Keratinocyte (primary cell): ENCODE measurements around the gene VSNL1. TPM values are rescaled to one million over a fixed set of nuclear protein-coding genes. Genes with fewer than 3 reads are reported as not detected.

Experiments
- DNase-seq: peaks from one replicate; pipeline ENCODE4 v3.0.0-alpha.2; 2011; ENCODE audit warnings: low read depth, missing footprints, low spot score
- FAIRE-seq: peaks from 2 replicates; lab custom pipeline; 2011; peaks lifted over from hg19 to GRCh38; lab: Jason Lieb, UNC
- H2AFZ ChIP-seq: 2 replicates; pipeline ENCODE4 v1.6.0; 2012; ENCODE audit warnings: low read length, control low read depth, inconsistent platforms; ENCODE audit not compliant: control insufficient read depth
- H3K27ac ChIP-seq: 2 replicates; pipeline ENCODE4 v1.5.1; 2011; ENCODE audit warnings: low read length; ENCODE audit not compliant: control insufficient read depth, insufficient read depth
- H3K27me3 ChIP-seq: 3 replicates; pipeline ENCODE4 v1.6.0; 2011; ENCODE audit warnings: low read length; ENCODE audit not compliant: control insufficient read depth, insufficient read depth; ENCODE audit errors: extremely low read depth
- H3K36me3 ChIP-seq, 2 experiments: 2 replicates in 1 of 2; 3 replicates in 1 of 2; pipeline ENCODE4 v1.5.1; 2011; ENCODE audit warnings: low read length in 2 of 2, mild to moderate bottlenecking in 1 of 2; ENCODE audit not compliant: control insufficient read depth in 2 of 2, insufficient read depth in 2 of 2; ENCODE audit errors: extremely low read depth in 1 of 2
- H3K4me1 ChIP-seq: 3 replicates; pipeline ENCODE4 v1.5.1; 2011; ENCODE audit warnings: low read length; ENCODE audit not compliant: control insufficient read depth, insufficient read depth; ENCODE audit errors: extremely low read depth
- H3K4me2 ChIP-seq: 3 replicates; pipeline ENCODE4 v1.6.0; 2011; ENCODE audit warnings: low read depth, low read length; ENCODE audit not compliant: control insufficient read depth, insufficient read depth; ENCODE audit errors: extremely low read depth
- H3K4me3 ChIP-seq, 3 experiments: fragments of 200-600 bp in 1 of 3; sonication (generic) in 1 of 3; 2 replicates in 2 of 3; 3 replicates in 1 of 3; pipeline ENCODE4 v1.5.1; 2011 to 2016; ENCODE audit warnings: low read length in 3 of 3, mild to moderate bottlenecking in 3 of 3, control low read depth in 2 of 3, inconsistent platforms in 1 of 3, low read depth in 1 of 3, mixed read lengths in 1 of 3, mixed run types in 1 of 3, moderate library complexity in 1 of 3; ENCODE audit not compliant: control insufficient read depth in 2 of 3, insufficient read depth in 2 of 3; ENCODE audit errors: extremely low read depth in 1 of 3
- H3K79me2 ChIP-seq: 2 replicates; pipeline ENCODE4 v1.6.0; 2012; ENCODE audit warnings: low read length; ENCODE audit not compliant: control insufficient read depth, insufficient read depth
- H3K9ac ChIP-seq: 3 replicates; pipeline ENCODE4 v1.6.0; 2011; ENCODE audit warnings: low read length; ENCODE audit not compliant: control insufficient read depth, insufficient read depth; ENCODE audit errors: extremely low read depth
- H3K9me1 ChIP-seq: 3 replicates; pipeline ENCODE4 v1.6.0; 2011; ENCODE audit warnings: low read length; ENCODE audit not compliant: control insufficient read depth, insufficient read depth; ENCODE audit errors: extremely low read depth
- H3K9me3 ChIP-seq: 2 replicates; pipeline ENCODE4 v1.5.1; 2012; ENCODE audit warnings: low read depth, low read length; ENCODE audit not compliant: control insufficient read depth
- H4K20me1 ChIP-seq: 3 replicates; pipeline ENCODE4 v1.6.0; 2011; ENCODE audit warnings: low read length; ENCODE audit not compliant: control insufficient read depth, insufficient read depth; ENCODE audit errors: extremely low read depth
- CTCF ChIP-seq, 3 experiments: IDR thresholded peaks in 1 of 3; conservative IDR thresholded peaks in 1 of 3; optimal IDR thresholded peaks in 1 of 3; 2 replicates in 2 of 3; 3 replicates in 1 of 3; pipeline versions ENCODE3 to v1.5.1; 2011; ENCODE audit warnings: low read length in 3 of 3, mild to moderate bottlenecking in 3 of 3, moderate library complexity in 2 of 3, control low read depth in 1 of 3, inconsistent platforms in 1 of 3; ENCODE audit not compliant: insufficient read depth in 2 of 3; ENCODE audit errors: extremely low read depth in 1 of 3
- EZH2 ChIP-seq: IDR thresholded peaks from one replicate; pipeline ENCODE4 v1.6.1; 2012; ENCODE audit warnings: inconsistent platforms, mild to moderate bottlenecking, low read length, moderate library complexity
- dilution Hi-C: fragments of 300-500 bp; cut with MboI; formaldehyde crosslinking; loops from one replicate; pipeline ENCODE4 v1.7.0; 2020; ENCODE audit warnings: low sequenced_read_pairs; ENCODE audit not compliant: extremely low pct_ligation_motif_present
- polyA plus RNA-seq, 5 experiments: library from polyadenylated mRNA; depleted of rRNA in 3 of 5; stranded (reverse) in 3 of 5; stranded (forward) in 1 of 5; unstranded in 1 of 5; fragments of >200 nt; gene quantifications; 1 replicate in 1 of 5; 2 replicates in 3 of 5; 3 replicates in 1 of 5; pipeline versions ENCODE4 v1.2.1 to v1.2.3, GENCODE V29; 2011 to 2012; ENCODE audit warnings: missing spikeins in 2 of 5, low read depth in 1 of 5, low replicate concordance in 1 of 5

VSNL1 gene
- polyA plus RNA-seq, 1 donor (not counting 4 experiments of a cell fraction or from before 2014, with no cell fraction given) = 32.1 TPM

GRCh38 chr2:17550907-17551306 is 10.4 kb downstream of the VSNL1 start:
- Histone ChIP-seq H3K27ac (no peak overlapping the region), H3K4me2 (no peak overlapping the region), H4K20me1 (no peaks in the 10 kb centered on the region), H3K9me1 (no peaks in the 10 kb centered on the region), H2AFZ (no peak overlapping the region), H3K9ac (no peak overlapping the region), H3K9me3 (no peaks in the 10 kb centered on the region), H3K79me2 (no peaks in the 10 kb centered on the region), H3K4me3 (no peak overlapping the region), H3K27me3 (no peaks in the 10 kb centered on the region), H3K36me3 (no peaks in the 10 kb centered on the region), H3K4me1 (peaks cover 10% of the 10 kb centered on the region)
- TF ChIP-seq EZH2 = no peak
- no peak for TF ChIP-seq CTCF (optimal IDR thresholded peaks at IDR 0.05 in 1 of 3, IDR thresholded peaks at IDR 0.05 in 1 of 3, conservative IDR thresholded peaks at IDR 0.05 in 1 of 3; ENCODE audit: extremely low read depth in 1 of 3, insufficient read depth in 2 of 3, low read length in 3 of 3)
- dilution Hi-C loops = no loop called here
- DNase-seq (no peak), FAIRE-seq (peak; percentile 63)

- H3K9me1 ChIP-seq = no peaks in the 10 kb centered on the region
- no peaks in the 10 kb centered on the region for H3K36me3 ChIP-seq
- H3K4me2 ChIP-seq = no peak overlapping the region
- DNase-seq (no peak), FAIRE-seq (no peak)
- dilution Hi-C loops = no loop called here
- H3K9me3 ChIP-seq = no peaks in the 10 kb centered on the region
- no peak for TF ChIP-seq EZH2
- TF ChIP-seq CTCF (optimal IDR thresholded peaks at IDR 0.05 in 1 of 3, IDR thresholded peaks at IDR 0.05 in 1 of 3, conservative IDR thresholded peaks at IDR 0.05 in 1 of 3; ENCODE audit: extremely low read depth in 1 of 3, insufficient read depth in 2 of 3, low read length in 3 of 3) = no peak
- H4K20me1 ChIP-seq = no peaks in the 10 kb centered on the region
- H3K27ac ChIP-seq = no peak overlapping the region
- no peak overlapping the region for H3K4me3 ChIP-seq
- H2AFZ ChIP-seq = no peak overlapping the region
- no peak overlapping the region for H3K9ac ChIP-seq
- peaks cover 16% of the 10 kb centered on the region for H3K4me1 ChIP-seq
- no peaks in the 10 kb centered on the region for H3K27me3 ChIP-seq
- no peaks in the 10 kb centered on the region for H3K79me2 ChIP-seq
Observed at GRCh38 chr2:17555150-17555549, 14.7 kb downstream of the VSNL1 start.
